AG04450 (cell line): ENCODE data around the gene TSPEAR. TPM values are rescaled to one million over a fixed set of nuclear protein-coding genes. Genes with fewer than 3 reads are reported as not detected.

Experiments
- CTCF ChIA-PET: fragments of 300-600, 350-600 bp; formaldehyde crosslinking; extraction: SDS; loops from one replicate; lab custom pipeline; 2022; ENCODE audit warnings: antibody characterized with exemption, inconsistent platforms; lab: Charles Lee
- POLR2A ChIA-PET: fragments of 350-600 bp; formaldehyde crosslinking; extraction: SDS; loops from one replicate; lab custom pipeline; 2021; ENCODE audit warnings: antibody characterized with exemption, inconsistent platforms; lab: Yijun Ruan, JAX
- DNase-seq: peaks from one replicate; pipeline ENCODE4 v3.0.0-alpha.2; 2011; ENCODE audit warnings: low read depth, low spot score
- H3K27ac ChIP-seq: one replicate; pipeline ENCODE4 v1.5.1; 2012; ENCODE audit warnings: low read depth, low read length, control low read depth
- H3K27me3 ChIP-seq: one replicate; pipeline ENCODE4 v1.6.0; 2012; ENCODE audit warnings: low read length; ENCODE audit not compliant: control insufficient read depth, insufficient read depth
- H3K4me3 ChIP-seq: 2 replicates; pipeline ENCODE4 v1.5.1; 2011; ENCODE audit warnings: mild to moderate bottlenecking, low read depth, low read length, control low read depth
- H3K9me3 ChIP-seq: 2 replicates; pipeline ENCODE4 v1.5.1; 2012; ENCODE audit warnings: low read length; ENCODE audit not compliant: control insufficient read depth, insufficient read depth
- CTCF ChIP-seq: IDR thresholded peaks from 2 replicates; pipeline ENCODE4 v1.5.1; 2011; ENCODE audit warnings: low read depth, low read length, control low read depth, inconsistent platforms
- polyA plus RNA-seq: library from polyadenylated mRNA; depleted of rRNA; stranded (reverse); fragments of >200 nt; gene quantifications from 2 replicates; pipeline ENCODE4 v1.2.3, GENCODE V29; 2011

TSPEAR gene
- polyA plus RNA-seq, 1 experiment: not detected

- TF ChIP-seq CTCF: no peak
- Histone ChIP-seq H3K27me3 (peaks cover 14% of the 10 kb centered on the region), H3K4me3 (no peak overlapping the region), H3K9me3 (peaks cover 30% of the 10 kb centered on the region), H3K27ac (no peak overlapping the region)
- ChIA-PET POLR2A (no interaction called here), CTCF (no interaction called here)
- DNase-seq: no peak
These were observed 216.4 kb downstream of the TSPEAR start for GRCh38 chr21:44494956-44495355.

- Histone ChIP-seq H3K9me3 (peaks cover 30% of the 10 kb centered on the region), H3K4me3 (no peak overlapping the region), H3K27ac (no peak overlapping the region), H3K27me3 (peaks cover 11% of the 10 kb centered on the region)
- DNase-seq: no peak
- POLR2A ChIA-PET: no interaction called here
- CTCF ChIA-PET: no interaction called here
- no peak for TF ChIP-seq CTCF
These were observed 217.0 kb downstream of the TSPEAR start for GRCh38 chr21:44494418-44494817.

GRCh38 chr21:44492567-44493385 lies 218.6 kb downstream of the TSPEAR start:
- POLR2A ChIA-PET: no interaction called here
- TF ChIP-seq CTCF: no peak
- Histone ChIP-seq H3K27ac (no peak overlapping the region), H3K27me3 (peaks cover 5% of the 10 kb centered on the region), H3K4me3 (no peak overlapping the region), H3K9me3 (peaks cover 30% of the 10 kb centered on the region)
- no peak for DNase-seq
- CTCF ChIA-PET: no interaction called here

GRCh38 chr21:44490816-44491215 lies 220.6 kb downstream of the TSPEAR start:
- Histone ChIP-seq H3K4me3 (no peak overlapping the region), H3K27ac (no peak overlapping the region), H3K9me3 (peaks cover 30% of the 10 kb centered on the region), H3K27me3 (no peaks in the 10 kb centered on the region)
- ChIA-PET POLR2A (no interaction called here), CTCF (no interaction called here)
- no peak for TF ChIP-seq CTCF
- DNase-seq: no peak

GRCh38 chr21:44490405-44490804 lies 221.0 kb downstream of the TSPEAR start:
- peaks cover 30% of the 10 kb centered on the region for H3K9me3 ChIP-seq
- H3K27me3 ChIP-seq: no peaks in the 10 kb centered on the region
- ChIA-PET CTCF (interaction anchor here (0.7 kb wide), 1 partner anchor 10 kb away, joined by 3 read pairs; no protein-coding TSS in a partner anchor), POLR2A (no interaction called here)
- TF ChIP-seq CTCF: no peak
- H3K27ac ChIP-seq: no peak overlapping the region
- H3K4me3 ChIP-seq: no peak overlapping the region
- no peak for DNase-seq
